Nephron (organoid): ENCODE measurements around the gene PDE4B.

Experiments
- H3K27ac Mint-ChIP-seq, 3 experiments: 2 replicates each; pipeline ENCODE4 v1.8.0; 2020; ENCODE audit warnings: mixed read lengths in 3 of 3, mild to moderate bottlenecking in 2 of 3, moderate library complexity in 1 of 3
- H3K27me3 Mint-ChIP-seq: 2 replicates; pipeline ENCODE4 v1.8.0; 2021; ENCODE audit warnings: low read depth, mild to moderate bottlenecking, moderate library complexity, mixed read lengths
- H3K36me3 Mint-ChIP-seq: 2 replicates; pipeline ENCODE4 v1.8.0; 2020; ENCODE audit warnings: low read depth, mixed read lengths
- H3K4me1 Mint-ChIP-seq: 2 replicates; pipeline ENCODE4 v1.8.0; 2020; ENCODE audit warnings: mixed read lengths
- H3K4me3 Mint-ChIP-seq, 3 experiments: 2 replicates each; pipeline ENCODE4 v1.8.0; 2020; ENCODE audit warnings: mild to moderate bottlenecking in 3 of 3, mixed read lengths in 3 of 3, moderate library complexity in 2 of 3
- H3K9me3 Mint-ChIP-seq: 2 replicates; pipeline ENCODE4 v1.8.0; 2020; ENCODE audit warnings: mixed read lengths
- TF ChIP-seq, protein P1 (sequence below), 3 experiments: fragments of 200-600 bp; sonication (generic); IDR thresholded peaks; one replicate each; pipeline ENCODE4 v1.5.0; 2021; ENCODE audit warnings: antibody characterized with exemption in 3 of 3; ENCODE audit not compliant: unreplicated experiment in 3 of 3

PDE4B gene

GRCh38 chr1:66337249-66337648, 544.6 kb downstream of the PDE4B start:
- H3K27me3 Mint-ChIP-seq: no peaks in the 10 kb centered on the region
- H3K27ac Mint-ChIP-seq: no peak overlapping the region
- H3K36me3 Mint-ChIP-seq: no peaks in the 10 kb centered on the region
- peaks cover 34% of the 10 kb centered on the region for H3K4me1 Mint-ChIP-seq
- no peaks in the 10 kb centered on the region for H3K9me3 Mint-ChIP-seq
- TF ChIP-seq, protein P1, sequence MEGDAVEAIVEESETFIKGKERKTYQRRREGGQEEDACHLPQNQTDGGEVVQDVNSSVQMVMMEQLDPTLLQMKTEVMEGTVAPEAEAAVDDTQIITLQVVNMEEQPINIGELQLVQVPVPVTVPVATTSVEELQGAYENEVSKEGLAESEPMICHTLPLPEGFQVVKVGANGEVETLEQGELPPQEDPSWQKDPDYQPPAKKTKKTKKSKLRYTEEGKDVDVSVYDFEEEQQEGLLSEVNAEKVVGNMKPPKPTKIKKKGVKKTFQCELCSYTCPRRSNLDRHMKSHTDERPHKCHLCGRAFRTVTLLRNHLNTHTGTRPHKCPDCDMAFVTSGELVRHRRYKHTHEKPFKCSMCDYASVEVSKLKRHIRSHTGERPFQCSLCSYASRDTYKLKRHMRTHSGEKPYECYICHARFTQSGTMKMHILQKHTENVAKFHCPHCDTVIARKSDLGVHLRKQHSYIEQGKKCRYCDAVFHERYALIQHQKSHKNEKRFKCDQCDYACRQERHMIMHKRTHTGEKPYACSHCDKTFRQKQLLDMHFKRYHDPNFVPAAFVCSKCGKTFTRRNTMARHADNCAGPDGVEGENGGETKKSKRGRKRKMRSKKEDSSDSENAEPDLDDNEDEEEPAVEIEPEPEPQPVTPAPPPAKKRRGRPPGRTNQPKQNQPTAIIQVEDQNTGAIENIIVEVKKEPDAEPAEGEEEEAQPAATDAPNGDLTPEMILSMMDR (IDR thresholded peaks at IDR 0.05; ENCODE audit: unreplicated experiment in 3 of 3): no peak
- H3K4me3 Mint-ChIP-seq: no peak overlapping the region

DNA sequence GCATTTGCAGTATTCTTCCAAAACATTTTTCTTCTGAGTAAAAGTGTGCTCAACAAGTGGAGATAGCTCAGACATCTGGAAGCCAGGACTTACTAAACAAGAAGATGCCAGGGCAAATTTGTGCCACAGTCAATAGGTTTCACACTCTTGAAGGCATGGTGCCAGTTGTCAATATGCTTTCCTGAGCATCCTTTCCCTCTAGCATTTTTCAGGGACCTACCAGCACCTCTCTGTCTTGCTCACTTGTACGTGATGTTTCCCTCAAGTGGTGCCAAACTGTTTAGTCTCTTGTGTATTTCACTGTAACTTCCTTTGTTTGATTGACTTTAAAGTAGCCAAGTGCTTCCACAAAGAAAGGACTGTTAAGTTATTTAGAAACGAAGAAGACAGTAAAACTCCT, 547.2 kb downstream of the PDE4B start:
- H3K9me3 Mint-ChIP-seq: no peaks in the 10 kb centered on the region
- H3K4me3 Mint-ChIP-seq: no peak overlapping the region
- peaks cover 12% of the 10 kb centered on the region for H3K4me1 Mint-ChIP-seq
- TF ChIP-seq, protein P1 (IDR thresholded peaks at IDR 0.05; ENCODE audit: unreplicated experiment in 3 of 3): no peak
- H3K36me3 Mint-ChIP-seq: no peaks in the 10 kb centered on the region
- H3K27me3 Mint-ChIP-seq: no peaks in the 10 kb centered on the region
- H3K27ac Mint-ChIP-seq: no peak overlapping the region

DNA sequence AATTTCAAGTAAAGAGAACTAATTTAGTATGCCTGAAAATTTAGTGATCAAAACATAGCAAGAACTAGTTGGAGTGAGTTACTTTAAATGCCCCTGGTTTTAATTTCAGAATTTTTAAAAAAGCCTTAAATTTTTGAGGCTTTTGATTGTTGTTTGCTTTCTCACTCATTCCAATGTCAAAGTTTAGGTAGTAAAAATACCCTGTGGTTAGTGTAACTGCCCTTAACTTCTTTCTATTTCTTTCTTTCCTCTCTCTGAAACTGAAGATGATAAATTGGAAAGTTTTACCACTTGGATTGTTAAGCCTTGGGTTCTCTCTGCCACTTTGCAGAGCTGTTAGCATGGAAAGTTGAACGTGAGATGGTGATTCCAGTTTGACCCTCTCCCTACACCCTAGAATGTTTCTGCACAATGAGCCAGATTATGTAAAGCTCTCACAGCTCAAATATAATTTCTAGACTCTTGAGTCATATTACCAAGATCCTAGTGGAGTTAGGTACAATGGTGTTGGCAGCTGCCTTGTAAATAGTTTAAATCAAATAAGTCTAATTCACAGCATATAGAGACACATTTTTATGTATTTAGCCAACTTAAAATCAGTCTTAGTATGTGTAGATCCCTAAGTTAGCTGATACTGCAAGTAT, 548.9 kb downstream of the PDE4B start:
- no peak overlapping the region for H3K4me3 Mint-ChIP-seq
- H3K27me3 Mint-ChIP-seq: no peaks in the 10 kb centered on the region

DNA sequence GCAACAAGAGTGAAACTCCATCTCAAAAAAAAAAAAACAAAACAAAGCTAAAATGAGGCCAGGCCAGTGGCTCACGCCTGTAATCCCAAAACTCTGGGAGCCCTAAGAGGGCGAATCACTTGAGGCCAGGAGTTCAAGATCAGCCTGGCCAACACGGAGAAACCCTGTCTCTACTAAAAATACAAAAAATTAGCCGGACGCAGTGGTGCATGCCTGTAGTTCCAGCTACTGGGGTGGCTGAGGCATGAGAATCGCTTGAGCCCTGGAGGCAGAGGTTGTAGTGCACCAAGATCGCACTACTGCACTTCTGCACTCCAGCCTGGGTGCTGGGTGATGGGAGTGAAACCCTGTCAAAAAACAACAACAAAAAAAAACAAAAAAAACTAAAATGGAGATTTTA, 550.0 kb downstream of the PDE4B start:
- Mint-ChIP-seq H3K36me3 (no peaks in the 10 kb centered on the region), H3K27ac (no peak overlapping the region), H3K4me3 (no peak overlapping the region), H3K9me3 (no peaks in the 10 kb centered on the region), H3K4me1 (no peaks in the 10 kb centered on the region), H3K27me3 (no peaks in the 10 kb centered on the region)
- TF ChIP-seq, protein P1 (IDR thresholded peaks at IDR 0.05; ENCODE audit: unreplicated experiment in 3 of 3): no peak

More for the DNA sequence above, 548.9 kb downstream of the PDE4B start:
- TF ChIP-seq, protein P1 (IDR thresholded peaks at IDR 0.05; ENCODE audit: unreplicated experiment in 3 of 3): no peak
- H3K4me1 Mint-ChIP-seq: no peaks in the 10 kb centered on the region
- no peaks in the 10 kb centered on the region for H3K9me3 Mint-ChIP-seq
- no peaks in the 10 kb centered on the region for H3K36me3 Mint-ChIP-seq
- H3K27ac Mint-ChIP-seq: no peak overlapping the region

- Mint-ChIP-seq H3K9me3 (no peaks in the 10 kb centered on the region), H3K4me3 (no peak overlapping the region), H3K27me3 (no peaks in the 10 kb centered on the region), H3K4me1 (no peaks in the 10 kb centered on the region), H3K27ac (no peak overlapping the region), H3K36me3 (no peaks in the 10 kb centered on the region)
- TF ChIP-seq, protein P1 (IDR thresholded peaks at IDR 0.05; ENCODE audit: unreplicated experiment in 3 of 3): no peak
Observed at GRCh38 chr1:66343569-66344325, 551.1 kb downstream of the PDE4B start.
